SK-N-DZ (cell line): ENCODE data around the gene PCSK5.
A peak's percentile ranks its signal among the peaks of the same experiment; 100 is the strongest.
"Not testable (repeated sequence)": the region's sequence is repeated elsewhere in the genome, so short reads cannot be mapped to it uniquely, and the experiment has no call there.

Experiments
- DNase-seq: peaks from one replicate; pipeline ENCODE4 v3.0.0-alpha.2; 2015; ENCODE audit warnings: low spot score

Gene PCSK5

DNA sequence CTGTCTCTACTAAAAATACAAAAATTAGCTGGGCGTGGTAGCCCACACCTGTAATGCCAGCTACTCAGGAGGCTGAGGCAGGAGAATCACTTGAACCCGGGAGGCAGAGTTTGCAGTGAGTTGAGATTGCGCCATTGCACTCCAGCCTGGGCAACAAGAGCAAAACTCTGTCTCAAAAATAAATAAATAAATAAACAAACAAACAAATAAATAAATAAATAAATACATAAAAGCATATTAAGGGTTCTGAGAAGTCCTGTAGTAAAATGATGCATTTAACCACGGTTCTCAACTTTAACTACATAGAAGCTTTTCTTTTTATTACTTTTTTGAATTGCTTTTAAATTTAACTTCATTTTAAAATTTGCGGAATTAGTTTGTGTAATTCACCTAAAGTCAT lies 190.8 kb downstream of the PCSK5 start:
- DNase-seq: not testable (repeated sequence)

DNA sequence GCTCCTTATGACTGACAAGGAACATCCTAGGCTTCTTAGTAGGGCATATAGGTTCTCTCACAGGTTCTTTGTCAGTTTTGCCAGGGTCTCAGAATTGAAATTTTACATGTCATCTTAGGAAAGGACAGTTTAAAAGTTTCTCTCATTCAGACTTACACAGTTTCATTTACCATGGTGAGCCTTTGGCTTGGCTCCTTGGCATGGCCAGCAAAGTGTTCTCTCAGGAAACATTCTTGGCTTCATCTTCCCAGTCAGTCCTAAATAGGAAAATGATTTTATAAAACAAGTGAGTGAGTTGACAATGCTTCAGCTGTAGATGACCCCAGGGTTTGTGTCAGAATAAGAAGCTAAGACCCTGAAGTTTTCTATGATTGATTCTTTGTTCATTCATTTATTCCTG lies 191.6 kb downstream of the PCSK5 start:
- no peak for DNase-seq

DNA sequence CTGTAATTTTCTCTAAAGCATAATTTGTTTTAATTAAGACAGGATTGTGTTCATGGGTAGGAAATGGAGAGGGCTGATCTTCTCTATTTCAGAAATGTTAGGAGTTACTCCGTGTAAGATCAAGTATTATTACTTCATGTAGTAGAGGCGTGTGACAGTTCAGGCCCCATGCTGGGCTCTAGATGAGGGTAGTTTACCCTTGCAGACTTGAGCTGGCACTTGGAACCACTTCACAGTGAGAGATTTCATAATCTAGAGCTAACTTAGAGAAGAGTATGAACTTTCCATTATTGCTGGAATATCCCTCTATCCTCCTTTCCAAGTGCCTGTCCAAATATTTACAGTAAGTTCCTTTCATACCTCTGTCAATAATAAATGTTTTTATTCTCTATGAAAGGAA lies 195.1 kb downstream of the PCSK5 start:
- DNase-seq: no peak

DNA sequence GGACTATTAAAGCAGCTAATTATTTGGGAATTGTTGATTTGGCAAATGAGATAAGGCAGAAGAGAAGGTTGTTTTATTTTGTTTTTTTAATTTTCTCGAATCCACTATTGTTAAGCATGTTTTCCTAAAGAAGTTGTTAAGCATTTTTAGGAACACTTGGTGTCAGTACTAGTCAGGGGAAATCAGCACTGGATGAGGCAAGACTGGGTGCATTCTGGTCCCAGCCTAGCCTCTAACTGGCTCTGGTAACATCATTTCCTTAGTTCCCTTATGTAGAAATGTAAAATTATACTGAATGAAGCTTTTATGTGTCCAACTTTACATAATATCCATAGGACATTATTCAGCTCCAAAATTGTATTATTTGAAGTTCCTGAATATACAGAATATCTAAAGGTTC lies 196.1 kb downstream of the PCSK5 start:
- no peak for DNase-seq

DNA sequence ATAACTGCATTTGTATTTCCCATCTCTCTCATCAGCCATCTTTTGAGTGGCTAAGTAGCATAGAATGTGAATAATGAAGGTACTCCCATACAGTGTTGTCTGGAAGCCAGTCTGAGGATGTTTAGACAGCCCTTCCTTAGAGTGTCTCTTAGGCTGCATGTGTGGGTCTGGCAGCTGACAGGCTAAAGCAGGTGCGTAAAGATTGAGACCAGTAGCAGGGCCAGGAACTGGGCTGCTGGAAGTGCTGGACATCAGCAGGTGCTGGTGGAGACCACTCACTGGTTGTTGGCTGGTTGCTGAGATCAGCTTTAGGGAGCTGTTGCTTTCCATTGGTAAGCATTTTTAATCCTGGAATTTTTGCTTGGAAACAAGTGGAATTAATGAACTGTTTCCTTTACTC lies 197.5 kb downstream of the PCSK5 start:
- no peak for DNase-seq

DNA sequence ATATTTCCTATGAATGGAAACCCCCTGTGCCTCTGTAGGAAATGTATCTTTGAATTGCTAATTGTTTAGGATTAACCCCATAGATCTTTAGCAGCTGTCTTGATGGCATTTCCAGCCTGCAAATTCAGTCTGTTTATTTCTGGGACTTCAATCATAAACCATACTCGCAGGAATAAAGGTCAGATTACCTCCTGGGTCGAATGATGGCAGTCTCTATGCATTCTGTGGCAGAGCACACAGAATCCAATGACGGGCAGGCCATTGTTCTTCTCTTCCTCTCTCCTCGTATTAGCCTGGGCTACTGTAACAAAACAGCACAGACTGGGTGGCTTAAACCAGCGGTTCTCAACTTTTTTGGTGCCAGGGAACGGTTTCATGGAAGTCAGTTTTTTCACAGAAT lies 199.9 kb downstream of the PCSK5 start:
- DNase-seq: no peak

DNA sequence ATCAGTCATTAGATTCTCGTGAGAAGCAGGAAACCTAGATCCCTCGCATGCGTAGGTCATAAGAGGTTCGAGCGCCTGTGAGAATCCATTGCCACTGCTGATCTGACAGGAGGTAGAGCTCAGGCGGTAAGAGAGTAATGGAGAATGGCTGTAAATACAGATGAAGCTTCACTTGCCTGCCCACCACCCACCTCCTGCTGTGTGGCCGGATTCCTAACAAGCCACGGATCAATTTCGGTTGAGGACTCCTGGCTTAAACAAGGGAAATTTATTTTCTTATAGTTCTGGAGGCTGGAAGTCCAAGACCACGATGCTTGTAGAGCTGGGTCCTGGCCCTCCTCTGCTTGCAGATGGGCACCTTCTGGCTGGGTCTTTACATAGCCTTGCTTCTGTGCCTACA lies 200.4 kb downstream of the PCSK5 start:
- DNase-seq: no peak

DNA sequence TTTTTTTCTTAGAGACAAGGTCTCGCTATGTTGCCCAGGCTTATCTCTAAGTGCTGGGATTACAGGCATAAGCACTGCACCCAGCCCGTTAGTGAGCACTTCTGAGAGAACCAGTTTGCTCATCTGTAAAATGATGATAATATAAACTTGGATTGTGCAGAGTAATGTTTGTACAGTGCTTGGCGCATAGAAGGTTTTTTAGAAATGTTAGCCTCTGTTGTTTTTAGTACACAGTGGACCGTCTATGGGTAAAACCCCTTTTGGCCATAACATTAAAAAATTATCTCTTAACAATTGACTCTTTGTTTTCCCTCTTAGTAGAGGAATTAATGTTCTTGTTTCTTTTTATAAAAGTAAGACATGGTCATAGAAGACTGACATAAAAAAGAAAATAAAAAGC lies 202.1 kb downstream of the PCSK5 start:
- no peak for DNase-seq

DNA sequence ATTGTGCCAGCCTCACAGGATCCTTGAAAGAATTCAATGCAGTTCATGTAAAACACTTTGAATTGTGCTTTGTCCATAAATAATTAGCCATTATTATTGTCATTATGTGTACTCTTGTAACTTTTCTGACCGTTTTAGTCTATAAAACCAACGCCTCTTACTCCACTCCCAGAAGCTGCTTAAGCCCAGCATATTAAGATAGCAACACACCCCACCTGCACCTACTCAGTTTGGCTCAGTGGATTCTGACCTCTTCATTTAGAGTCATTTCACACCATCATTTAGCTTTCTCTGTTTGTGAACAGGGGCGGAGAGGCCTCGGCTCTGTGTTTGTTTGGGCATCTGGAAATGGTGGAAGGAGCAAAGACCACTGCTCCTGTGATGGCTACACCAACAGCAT lies 205.1 kb downstream of the PCSK5 start:
- DNase-seq: no peak

DNA sequence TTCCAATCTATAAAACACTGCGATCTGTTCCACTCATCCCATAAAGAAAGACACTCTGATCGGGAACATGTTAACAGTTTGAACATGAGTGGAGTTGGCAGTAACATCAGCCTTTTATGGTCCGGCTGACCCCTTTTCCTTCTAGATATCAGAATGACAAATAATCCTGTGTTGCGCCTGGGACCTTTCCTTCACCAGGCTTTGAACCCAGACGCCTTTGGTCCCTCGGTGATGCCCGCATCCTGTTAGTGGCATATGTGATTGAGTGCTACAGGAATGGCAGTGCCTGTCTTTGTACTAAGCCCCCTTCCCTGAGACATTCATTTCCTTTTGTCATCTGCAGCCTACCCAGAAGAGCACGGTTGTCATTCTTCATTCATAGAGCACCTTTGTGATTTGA lies 209.0 kb downstream of the PCSK5 start:
- no peak for DNase-seq

DNA sequence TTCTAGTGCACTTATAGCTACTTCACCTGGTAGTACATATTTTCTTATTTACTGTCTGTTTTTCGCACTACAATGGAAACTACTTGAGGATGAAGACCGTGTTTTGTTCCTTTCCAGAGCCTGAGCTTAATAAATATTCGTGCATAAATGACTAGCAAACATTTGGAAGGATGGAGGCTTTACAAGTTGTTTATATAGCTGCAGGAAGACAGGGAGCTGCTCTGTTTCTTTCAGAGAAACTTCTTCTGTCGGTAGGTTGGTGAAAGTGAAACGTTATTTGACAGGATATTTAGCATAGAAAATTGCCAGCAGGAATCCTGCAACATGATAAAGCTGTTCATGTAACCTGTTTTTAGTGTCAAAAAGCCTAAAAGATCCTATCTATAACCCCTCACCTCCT lies 210.6 kb downstream of the PCSK5 start:
- DNase-seq: no peak

DNA sequence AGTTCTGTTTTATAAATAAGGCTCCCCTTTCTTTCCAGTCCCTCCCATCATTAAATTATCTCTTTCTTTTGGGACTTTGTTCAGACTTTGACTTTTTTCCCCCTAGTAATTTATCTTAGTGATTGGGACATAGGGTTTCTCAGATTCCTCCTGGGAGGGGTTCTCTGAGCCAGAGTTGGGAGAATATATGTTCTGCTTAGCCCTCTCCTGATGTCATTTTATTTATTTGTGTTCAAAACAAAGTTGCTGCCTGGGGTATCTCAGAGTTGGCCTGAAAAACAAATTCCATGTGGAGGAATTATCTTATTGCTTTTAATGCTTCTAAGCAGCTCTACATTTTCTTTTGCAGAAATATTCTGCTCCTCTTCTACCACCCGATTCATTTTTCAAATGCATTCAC lies 211.0 kb downstream of the PCSK5 start:
- DNase-seq: no peak

DNA sequence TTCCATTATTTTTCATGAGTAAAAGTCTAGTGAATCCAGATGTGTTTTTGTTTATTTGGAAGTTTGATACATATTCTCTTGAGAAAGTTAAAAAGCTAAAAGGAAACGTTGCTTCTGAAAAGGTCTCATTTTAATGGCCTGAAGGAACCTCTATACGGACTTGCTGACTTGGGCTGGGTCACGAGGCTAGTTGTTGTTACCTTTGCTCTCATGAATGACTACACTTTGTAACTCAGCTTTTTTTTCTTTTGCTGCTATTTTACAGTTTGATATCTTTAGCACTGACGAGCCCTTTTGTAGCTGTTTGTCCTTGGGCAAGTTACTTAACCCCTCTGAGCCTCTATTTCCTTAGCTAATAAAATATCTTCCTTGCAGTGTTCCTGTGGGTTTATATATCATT lies 211.5 kb downstream of the PCSK5 start:
- DNase-seq: no peak

DNA sequence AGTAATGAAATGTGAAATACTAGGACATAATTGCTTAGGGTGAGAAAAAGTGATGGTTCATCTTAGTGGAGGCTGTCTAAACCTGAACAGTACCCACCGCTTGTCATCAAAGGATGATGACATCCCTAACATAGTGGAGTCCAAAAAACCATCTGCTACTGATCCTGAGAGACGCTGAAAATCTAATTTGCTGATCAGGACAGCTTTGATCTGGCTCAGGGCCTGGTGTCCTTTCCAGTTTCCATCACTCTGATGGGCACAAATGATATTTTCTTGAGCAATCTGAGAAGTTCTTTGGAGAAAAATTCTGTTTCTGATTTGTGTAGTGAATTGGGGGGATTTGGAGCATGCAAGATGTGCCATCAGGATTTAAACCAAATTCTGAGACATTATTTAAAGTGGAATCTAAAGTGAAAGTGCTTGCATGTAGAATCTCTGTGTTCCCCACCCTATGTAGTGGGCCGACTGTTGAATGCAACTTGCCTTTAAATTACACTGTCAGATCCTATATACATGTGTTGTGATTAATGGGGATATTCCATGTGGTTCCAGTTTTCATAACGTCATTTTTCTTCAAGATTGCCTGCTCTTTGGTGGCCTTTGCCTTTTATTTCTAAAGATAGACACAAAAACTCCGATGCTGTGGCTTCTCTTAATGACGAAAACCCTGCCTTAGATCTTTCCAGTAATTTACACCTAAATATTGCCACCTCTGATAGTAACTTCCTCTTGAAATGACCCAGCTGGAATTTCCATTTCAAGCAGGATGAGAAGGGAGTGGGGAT lies 213.2 kb downstream of the PCSK5 start:
- DNase-seq: peak; percentile 64

DNA sequence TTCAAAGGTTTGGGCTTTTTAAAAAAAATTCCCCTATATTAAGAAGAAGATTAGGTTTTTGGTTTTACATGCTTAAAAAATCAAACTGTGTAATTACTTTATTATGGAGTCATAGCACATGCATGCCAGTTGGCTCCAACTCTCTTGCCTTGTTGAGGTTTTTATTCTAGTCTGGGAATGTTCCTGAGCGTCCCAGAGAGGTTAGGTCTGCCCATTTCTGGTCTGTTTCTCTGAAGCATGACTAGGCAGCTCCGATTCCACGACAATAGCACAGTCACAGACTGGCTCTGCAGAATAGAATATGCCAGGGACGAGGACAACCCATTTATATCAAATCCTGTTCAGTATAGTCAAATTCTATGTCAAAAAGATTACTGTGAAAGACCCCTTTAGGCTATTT lies 217.0 kb downstream of the PCSK5 start:
- DNase-seq: no peak

DNA sequence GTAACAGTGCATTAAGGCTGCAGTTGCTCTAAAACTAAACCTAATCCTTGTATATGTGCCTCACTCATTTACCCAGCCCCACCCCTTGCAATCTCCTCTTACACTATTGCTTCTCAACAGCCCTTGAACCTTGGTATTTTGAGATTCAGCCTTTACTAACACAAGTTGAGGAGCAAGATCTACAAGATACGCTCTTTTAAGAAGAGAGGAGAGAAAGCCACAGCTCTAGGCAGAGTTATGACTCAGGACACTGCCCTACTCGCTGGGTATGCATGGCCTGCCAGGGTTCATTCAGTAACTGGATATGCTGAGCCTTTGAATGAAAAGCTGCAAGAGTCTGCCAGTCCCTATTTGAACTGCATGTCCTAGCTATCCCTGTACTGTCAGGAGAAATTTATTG lies 219.5 kb downstream of the PCSK5 start:
- DNase-seq: no peak

DNA sequence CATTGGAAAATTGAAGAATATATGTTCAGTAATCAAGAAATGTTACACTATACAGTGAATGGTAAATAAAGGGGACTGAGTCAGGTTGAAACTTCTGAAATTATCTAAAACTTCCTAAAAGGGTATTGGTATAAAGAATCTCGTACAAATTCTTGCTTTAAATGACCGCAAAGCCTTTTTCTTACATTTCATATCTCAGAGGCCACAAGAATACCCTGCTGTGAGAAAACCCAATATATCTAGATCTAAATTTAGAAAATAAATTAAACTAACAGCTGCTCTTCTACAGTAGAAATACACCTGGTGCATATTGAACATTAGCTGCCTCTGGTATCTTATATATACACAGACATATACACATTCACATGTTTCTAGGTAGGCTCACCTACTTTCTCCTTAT lies 221.7 kb downstream of the PCSK5 start:
- DNase-seq: no peak

DNA sequence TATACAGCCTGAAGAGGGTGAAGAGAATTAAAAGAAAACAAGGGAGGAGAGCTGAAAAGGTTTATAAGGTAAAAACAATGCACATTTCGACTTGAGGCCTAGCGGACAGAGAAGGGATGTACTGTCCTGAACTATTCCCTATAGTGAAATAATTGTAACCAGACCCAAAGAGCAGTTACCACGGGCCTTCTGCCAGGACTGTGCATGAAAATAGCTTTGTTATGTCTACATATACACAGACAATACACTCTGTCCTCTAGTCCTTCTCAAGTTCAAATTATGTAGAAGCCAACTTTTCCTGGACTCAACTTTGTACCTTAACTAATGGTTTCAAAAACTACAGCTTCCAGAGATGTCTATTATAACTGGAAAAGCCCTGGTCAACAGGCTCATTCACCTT lies 223.7 kb downstream of the PCSK5 start:
- no peak for DNase-seq

DNA sequence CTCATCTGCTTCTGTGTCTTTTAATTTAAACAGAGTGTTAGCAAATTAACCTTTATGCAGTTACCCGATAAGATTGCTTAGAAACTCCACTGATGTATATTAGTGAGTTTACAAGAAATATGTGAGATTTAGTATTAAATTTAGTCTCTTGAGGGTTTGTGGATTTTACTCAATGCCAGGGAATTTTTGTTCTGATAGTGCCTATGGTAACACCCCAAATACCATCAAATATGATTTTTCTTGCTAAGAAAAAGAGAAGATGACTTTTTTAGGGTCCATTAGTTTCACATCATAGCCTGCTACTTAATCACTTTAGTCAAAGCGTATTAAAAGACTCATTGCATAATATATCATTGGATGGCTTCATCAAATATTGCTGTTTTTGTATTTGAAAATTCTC lies 224.9 kb downstream of the PCSK5 start:
- DNase-seq: no peak

DNA sequence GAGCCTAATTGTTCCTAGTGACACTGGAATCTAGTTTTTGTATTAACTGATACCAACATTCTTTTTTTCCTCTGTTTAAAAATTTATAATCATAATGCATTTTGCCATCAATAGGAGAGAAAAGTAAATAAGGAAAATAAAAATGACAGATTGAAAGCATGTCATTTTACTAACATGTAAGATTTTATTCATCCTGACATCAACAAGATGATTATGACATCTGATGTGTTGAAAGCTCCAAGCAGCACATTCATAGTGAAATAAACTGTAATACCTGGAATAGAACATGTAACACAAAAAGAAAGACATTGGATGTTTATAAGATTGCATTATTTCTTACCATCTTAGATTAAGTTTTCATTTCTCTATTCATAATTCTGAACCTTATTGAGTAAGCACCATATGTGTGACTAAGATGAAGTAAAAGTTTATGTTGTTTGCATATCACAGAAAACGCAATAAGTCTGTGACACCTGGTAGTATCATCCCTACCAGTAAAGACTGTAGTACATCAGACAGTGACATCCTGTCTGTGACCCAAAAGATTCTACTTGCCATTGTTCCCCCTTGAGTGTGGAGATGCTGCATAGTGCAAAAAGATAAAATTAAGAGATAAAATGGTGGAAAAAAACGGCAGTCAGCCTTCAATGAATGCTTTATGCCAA lies 225.6 kb downstream of the PCSK5 start:
- DNase-seq: no peak

DNA sequence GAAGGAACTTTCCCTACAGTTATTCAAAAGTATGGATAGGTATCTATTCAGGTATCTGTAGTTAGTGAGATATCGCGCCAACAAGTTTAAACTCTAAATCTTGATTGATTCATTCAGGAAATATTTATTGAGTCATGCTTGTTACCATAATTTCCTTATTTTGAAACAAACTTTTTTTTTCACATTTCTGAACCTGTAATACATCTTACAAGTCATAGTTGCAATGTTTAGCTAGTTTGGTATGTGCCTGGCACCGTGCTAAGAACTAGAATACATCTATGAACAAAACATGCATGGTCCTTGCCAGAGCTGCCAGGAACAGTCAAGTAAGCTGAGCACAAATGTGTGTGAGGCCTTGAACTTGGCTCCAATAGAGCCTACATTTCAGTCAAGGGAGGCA lies 226.4 kb downstream of the PCSK5 start:
- DNase-seq: no peak

DNA sequence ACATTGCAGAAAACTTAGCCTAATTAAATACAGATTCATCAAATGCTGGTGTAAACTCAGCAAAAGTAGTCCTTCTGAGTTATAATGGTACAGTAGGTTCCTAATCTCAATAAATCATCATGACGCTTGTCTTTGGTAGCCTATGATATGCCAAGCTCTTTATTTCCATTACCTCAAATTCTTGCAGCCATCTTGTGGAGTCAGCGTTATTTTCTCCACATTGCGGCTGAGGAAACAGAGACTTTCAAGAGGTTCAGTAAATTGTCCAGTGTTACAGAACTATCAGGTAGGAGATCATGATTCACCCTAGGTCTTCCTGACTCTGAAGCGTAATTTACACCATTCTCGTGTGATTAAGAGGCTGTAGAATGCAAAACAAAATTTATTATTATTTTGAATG lies 237.2 kb downstream of the PCSK5 start:
- DNase-seq: no peak

DNA sequence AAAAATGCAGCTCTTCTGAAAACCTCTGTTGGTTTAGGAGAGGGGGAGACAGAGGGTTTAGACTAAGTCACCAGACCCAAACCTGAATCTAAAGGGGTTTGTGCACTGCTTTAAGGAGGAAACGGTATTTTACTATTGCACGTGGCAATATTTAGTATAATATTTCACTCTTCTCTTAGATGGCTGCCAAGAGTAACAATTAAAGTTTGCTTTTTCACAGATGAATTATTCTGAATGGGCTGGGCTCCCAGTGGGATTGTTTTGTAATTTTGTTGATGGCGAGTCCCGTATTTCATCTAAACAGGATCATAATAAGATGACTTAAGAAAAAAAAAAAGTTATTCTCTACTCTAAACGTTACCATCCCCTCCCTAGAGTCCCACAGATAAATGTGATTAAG lies 245.4 kb downstream of the PCSK5 start:
- no peak for DNase-seq

DNA sequence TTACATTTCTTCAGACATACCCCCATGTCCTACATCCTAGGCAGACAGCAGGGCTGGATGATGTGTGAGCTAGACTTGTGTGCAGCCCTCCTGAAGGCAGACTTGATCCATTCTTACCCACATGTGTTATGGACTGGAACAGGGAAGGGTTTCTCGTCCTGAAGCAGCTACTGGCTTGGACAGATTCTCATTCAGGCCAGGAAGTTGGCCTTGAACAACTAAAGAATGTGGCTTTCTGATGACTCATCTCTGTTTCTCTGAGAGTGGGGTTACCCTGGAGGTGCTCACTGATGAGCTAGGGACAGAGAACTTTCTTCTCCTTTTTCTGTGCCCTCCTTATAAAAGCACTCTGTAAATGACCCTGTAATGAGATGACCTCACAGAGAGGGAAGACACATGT lies 246.5 kb downstream of the PCSK5 start:
- no peak for DNase-seq
